HepG2 (cell line): ENCODE measurements around the gene MED13L. TPM values are rescaled to one million over a fixed set of nuclear protein-coding genes. Genes with fewer than 3 reads are reported as not detected.

Experiments used
- ATAC-seq: fragments of 200-7000 bp; cut with Tn5 transposase; 3 replicates; pipeline ENCODE4 v1.9.1; 2020; ENCODE audit warnings: mild to moderate bottlenecking, moderate library complexity
- BruUV-seq: library from RNA; stranded (reverse); fragments of 400-500 nt; replicated peaks from 2 replicates; lab custom pipeline; 2021; lab: Mats Ljungman, UMichigan
- CTCF ChIA-PET: fragments of 300-600 bp; formaldehyde crosslinking; extraction: SDS; loops from one replicate; lab custom pipeline; 2021; ENCODE audit warnings: low total read pairs, inconsistent platforms, low intra/inter-chr PET ratio; lab: Yijun Ruan, JAX
- POLR2A ChIA-PET: fragments of 350-600 bp; sonication (Branson Sonifier 250); formaldehyde crosslinking; loops from one replicate; lab custom pipeline; 2020; ENCODE audit warnings: antibody characterized with exemption, inconsistent platforms; lab: Yijun Ruan, JAX
- DNase-seq: peaks from one replicate; pipeline ENCODE4 v3.0.0-alpha.2; 2015; ENCODE audit warnings: low spot score
- FAIRE-seq: peaks from 3 replicates; lab custom pipeline; 2011; peaks lifted over from hg19 to GRCh38; lab: Jason Lieb, UNC
- H2AFZ ChIP-seq: one replicate; pipeline ENCODE4 v1.6.1; 2011; ENCODE audit warnings: low read length, inconsistent platforms
- H3K27ac ChIP-seq: fragments of 300-600 bp; 3 replicates; pipeline ENCODE4 v1.8.0; 2011; ENCODE audit warnings: mixed run types, mild to moderate bottlenecking, mixed read lengths, low read length, inconsistent platforms; ENCODE audit not compliant: insufficient read depth; ENCODE audit errors: extremely low read length
- H3K27me3 ChIP-seq, 2 experiments: fragments of 200-600 bp in 1 of 2; 2 replicates in 1 of 2; 3 replicates in 1 of 2; pipeline versions ENCODE4 v1.6.0 to v1.8.0; 2011; ENCODE audit warnings: low read length in 2 of 2, mild to moderate bottlenecking in 2 of 2, moderate library complexity in 2 of 2, inconsistent platforms in 1 of 2; ENCODE audit not compliant: insufficient read depth in 2 of 2, control insufficient read depth in 1 of 2
- H3K36me3 ChIP-seq, 2 experiments: fragments of 200-600 bp in 1 of 2; replicated peaks in 1 of 2; 2 replicates in 1 of 2; 3 replicates in 1 of 2; pipeline versions ENCODE4 v1.5.1 to v1.8.0; 2011; ENCODE audit warnings: low read length in 2 of 2, inconsistent platforms in 1 of 2; ENCODE audit not compliant: insufficient read depth in 2 of 2, control insufficient read depth in 1 of 2
- H3K4me1 ChIP-seq: 2 replicates; pipeline ENCODE4 v1.5.1; 2012; ENCODE audit warnings: low read length, inconsistent platforms; ENCODE audit not compliant: insufficient read depth
- H3K4me2 ChIP-seq: 2 replicates; pipeline ENCODE4 v1.6.0; 2011; ENCODE audit warnings: low read depth, low read length, inconsistent platforms
- H3K4me3 ChIP-seq, 3 experiments: fragments of 200-600 bp in 1 of 3; sonication (generic), shearing (Covaris generic) in 1 of 3; replicated peaks in 1 of 3; 2 replicates each; pipeline ENCODE4 v1.5.1; 2011 to 2016; ENCODE audit warnings: low read length in 3 of 3, inconsistent platforms in 2 of 3, low read depth in 2 of 3, mild to moderate bottlenecking in 2 of 3, control low read depth in 1 of 3, mixed read lengths in 1 of 3; ENCODE audit not compliant: insufficient read depth in 1 of 3
- H3K79me2 ChIP-seq: one replicate; pipeline ENCODE4 v1.6.1; 2011; ENCODE audit warnings: low read length, inconsistent platforms; ENCODE audit not compliant: insufficient read depth
- H3K9ac ChIP-seq: 2 replicates; pipeline ENCODE4 v1.6.0; 2011; ENCODE audit warnings: mild to moderate bottlenecking, low read depth, low read length, inconsistent platforms; ENCODE audit not compliant: insufficient read depth
- H3K9me3 ChIP-seq: 2 replicates; pipeline ENCODE4 v1.5.1; 2012; ENCODE audit warnings: mild to moderate bottlenecking, low read length
- H4K20me1 ChIP-seq: 2 replicates; pipeline ENCODE4 v1.6.0; 2011; ENCODE audit warnings: inconsistent platforms, mild to moderate bottlenecking, low read length, moderate library complexity; ENCODE audit not compliant: insufficient read depth
- FOXA1 ChIP-seq, 2 experiments: fragments of 450-650 bp in 1 of 2; sonication (generic) in 1 of 2; formaldehyde crosslinking in 1 of 2; IDR thresholded peaks; 2 replicates each; pipeline versions ENCODE4 v1.4.0 to v1.6.1; 2016 to 2020; ENCODE audit warnings: missing genetic modification reagents in 1 of 2
- MLX ChIP-seq: IDR thresholded peaks from 2 replicates; pipeline ENCODE4 v1.6.1; 2016
- POLR2AphosphoS2 ChIP-seq: IDR thresholded peaks from 2 replicates; pipeline ENCODE4 v1.6.1; 2011; ENCODE audit warnings: low read depth, low read length, improper control_type of control experiment
- TAF1 ChIP-seq: sonication (generic); formaldehyde crosslinking; IDR thresholded peaks from 2 replicates; pipeline ENCODE4 v1.4.0; 2020; ENCODE audit warnings: missing genetic modification reagents
- TEAD3 ChIP-seq: optimal IDR thresholded peaks from 2 replicates; pipeline ENCODE3; 2016; ENCODE audit warnings: borderline replicate concordance
- WGBS: methylation state at CpG from one replicate; pipeline ENCODE4 v1.1.6; 2017; ENCODE audit warnings: low lambda C conversion rate; 5-methylcytosine and 5-hydroxymethylcytosine counted together
- in situ Hi-C: cut with HindIII; loops from 2 replicates; pipeline ENCODE4 v1.10.0; 2017; ENCODE audit warnings: low pct_unique_long_range_greater_than_20kb; ENCODE audit not compliant: extremely low pct_ligation_motif_present
- intact Hi-C: fragments of 100-400 bp; cut with micrococcal nuclease; formaldehyde crosslinking; loops from one replicate; pipeline ENCODE4 v1.10.0; 2022; ENCODE audit not compliant: unreplicated experiment
- polyA plus RNA-seq, 8 experiments: library from polyadenylated mRNA; depleted of rRNA in 3 of 8; stranded (reverse) in 7 of 8; unstranded in 1 of 8; fragments of >200 nt; fragmentation: Illumina TruSeq in 4 of 8; extraction: Trizol in 4 of 8; gene quantifications; 2 replicates each; pipeline versions ENCODE4 v1.2.1 to v1.2.3, GENCODE V29; 2011 to 2016; ENCODE audit warnings: low read depth in 4 of 8, missing spikeins in 1 of 8, mixed read lengths in 1 of 8; ENCODE audit not compliant: insufficient read depth in 1 of 8
- total RNA-seq, 5 experiments: library from RNA; depleted of rRNA; stranded (reverse); fragments of >200 nt; fragmentation: Illumina TruSeq; extraction: Trizol; gene quantifications; 2 replicates each; pipeline ENCODE4 v1.2.3, GENCODE V29; 2016; ENCODE audit warnings: low read depth in 1 of 5
- TF ChIP-seq, protein P1 (sequence below), 2 experiments: sonication (generic) in 1 of 2; formaldehyde crosslinking in 1 of 2; IDR thresholded peaks; 2 replicates each; pipeline versions ENCODE4 v1.6.1 to v1.9.0; 2014 to 2022; ENCODE audit warnings: antibody characterized with exemption in 1 of 2, borderline replicate concordance in 1 of 2, inconsistent platforms in 1 of 2, low read depth in 1 of 2, missing genetic modification reagents in 1 of 2

Gene MED13L
- total and polyA plus RNA-seq, 2 of the 13 experiments (the other 11 are each of a cell fraction or from before 2014, with no cell fraction given): 24.8 to 38.9 TPM

DNA sequence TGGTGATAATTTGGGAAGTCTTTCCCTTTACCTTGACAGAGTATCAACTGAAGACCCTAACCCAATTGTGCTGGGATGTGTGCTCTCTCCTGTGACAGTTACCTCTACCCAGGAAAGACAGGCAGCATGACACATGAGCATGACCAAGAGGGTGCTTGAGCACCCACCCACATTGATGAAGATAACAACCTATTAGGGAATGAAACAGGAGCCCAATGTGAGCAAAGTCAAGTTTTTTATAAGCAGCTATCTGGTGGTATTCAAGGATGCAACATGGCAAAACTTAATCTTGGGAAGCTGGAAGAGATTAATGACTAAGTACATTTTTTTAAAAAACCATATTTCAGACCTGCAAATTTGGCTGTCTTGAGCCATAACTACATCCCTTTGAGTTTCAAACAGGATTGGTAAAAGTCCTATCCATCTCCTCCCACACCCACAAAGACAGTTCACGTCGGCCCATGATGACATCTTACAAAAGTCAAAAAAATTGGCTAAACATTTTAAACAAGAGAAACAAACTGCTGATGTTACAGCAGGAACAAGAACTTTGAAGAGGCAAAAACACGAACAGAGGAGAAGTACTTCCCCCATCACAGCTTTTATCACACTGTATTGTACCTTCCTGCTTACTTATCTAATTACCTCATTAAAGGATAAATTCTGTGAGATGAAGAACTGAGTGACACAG is 60.3 kb downstream of the MED13L start:
- Histone ChIP-seq H3K36me3 (no peaks in the 10 kb centered on the region), H2AFZ (no peak overlapping the region), H3K27ac (no peak overlapping the region), H3K79me2 (peaks cover 14% of the 10 kb centered on the region), H4K20me1 (no peaks in the 10 kb centered on the region; the same call in 1 of the 2 replicates), H3K4me1 (no peaks in the 10 kb centered on the region), H3K4me2 (no peak overlapping the region), H3K9me3 (no peaks in the 10 kb centered on the region), H3K9ac (no peak overlapping the region), H3K4me3 (no peak overlapping the region), H3K27me3 (no peaks in the 10 kb centered on the region)
- FAIRE-seq: no peak
- CTCF ChIA-PET: no interaction called here
- intact Hi-C loops (no loop called here), in situ Hi-C loops (no loop called here)
- 99% methylated on average over 3 of the region's 3 CpGs for WGBS
- no TSS peak for BruUV-seq
- DNase-seq: no peak
- no peak for ATAC-seq
- TF ChIP-seq TEAD3 (CRISPR knock-in tag) (no peak), MLX (CRISPR knock-in tag) (no peak), POLR2AphosphoS2 (no peak), TAF1 (CRISPR knock-in tag) (no peak), FOXA1 (IDR thresholded peaks at IDR 0.05) (no peak), FOXA1 (CRISPR knock-in tag; IDR thresholded peaks at IDR 0.05) (no peak)
- TF ChIP-seq, protein P1, sequence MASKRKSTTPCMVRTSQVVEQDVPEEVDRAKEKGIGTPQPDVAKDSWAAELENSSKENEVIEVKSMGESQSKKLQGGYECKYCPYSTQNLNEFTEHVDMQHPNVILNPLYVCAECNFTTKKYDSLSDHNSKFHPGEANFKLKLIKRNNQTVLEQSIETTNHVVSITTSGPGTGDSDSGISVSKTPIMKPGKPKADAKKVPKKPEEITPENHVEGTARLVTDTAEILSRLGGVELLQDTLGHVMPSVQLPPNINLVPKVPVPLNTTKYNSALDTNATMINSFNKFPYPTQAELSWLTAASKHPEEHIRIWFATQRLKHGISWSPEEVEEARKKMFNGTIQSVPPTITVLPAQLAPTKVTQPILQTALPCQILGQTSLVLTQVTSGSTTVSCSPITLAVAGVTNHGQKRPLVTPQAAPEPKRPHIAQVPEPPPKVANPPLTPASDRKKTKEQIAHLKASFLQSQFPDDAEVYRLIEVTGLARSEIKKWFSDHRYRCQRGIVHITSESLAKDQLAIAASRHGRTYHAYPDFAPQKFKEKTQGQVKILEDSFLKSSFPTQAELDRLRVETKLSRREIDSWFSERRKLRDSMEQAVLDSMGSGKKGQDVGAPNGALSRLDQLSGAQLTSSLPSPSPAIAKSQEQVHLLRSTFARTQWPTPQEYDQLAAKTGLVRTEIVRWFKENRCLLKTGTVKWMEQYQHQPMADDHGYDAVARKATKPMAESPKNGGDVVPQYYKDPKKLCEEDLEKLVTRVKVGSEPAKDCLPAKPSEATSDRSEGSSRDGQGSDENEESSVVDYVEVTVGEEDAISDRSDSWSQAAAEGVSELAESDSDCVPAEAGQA (IDR thresholded peaks at IDR 0.05; ENCODE audit: low read depth): no peak
- TF ChIP-seq, protein P1 (CRISPR knock-in tag; IDR thresholded peaks at IDR 0.05; ENCODE audit: borderline replicate concordance): no peak
- POLR2A ChIA-PET: no interaction called here
